MM.1S (cell line): ENCODE measurements around the gene TCP11X2.

Experiments
- CTCF ChIP-seq: fragments of 300-600 bp; sonication (generic); IDR thresholded peaks from 2 replicates; pipeline ENCODE4 v1.5.1; 2016; ENCODE audit warnings: antibody characterized with exemption, low read length, mixed read lengths
- EZH2 ChIP-seq: fragments of 300-600 bp; sonication (generic); optimal IDR thresholded peaks from 2 replicates; pipeline ENCODE3; 2017; ENCODE audit warnings: low read depth, mild to moderate bottlenecking, antibody characterized with exemption, low read length, mixed read lengths
- EZH2phosphoT487 ChIP-seq: fragments of 300-600 bp; sonication (generic); IDR thresholded peaks from 2 replicates; pipeline ENCODE4 v1.6.1; 2018; ENCODE audit warnings: antibody characterized with exemption, low read length

- TF ChIP-seq CTCF: no peak
- no peak for TF ChIP-seq EZH2
- TF ChIP-seq EZH2phosphoT487: no peak
Measured at GRCh38 chrX:102517326-102517725, 45.7 kb upstream of the TCP11X2 start.
